Measurements from ENCODE around the gene IFNA14. TPM values are rescaled to one million over a fixed set of nuclear protein-coding genes. Genes with fewer than 3 reads are reported as not detected.

The IFNA14 gene
- total RNA-seq: not detected in 2 replicates

DNA sequence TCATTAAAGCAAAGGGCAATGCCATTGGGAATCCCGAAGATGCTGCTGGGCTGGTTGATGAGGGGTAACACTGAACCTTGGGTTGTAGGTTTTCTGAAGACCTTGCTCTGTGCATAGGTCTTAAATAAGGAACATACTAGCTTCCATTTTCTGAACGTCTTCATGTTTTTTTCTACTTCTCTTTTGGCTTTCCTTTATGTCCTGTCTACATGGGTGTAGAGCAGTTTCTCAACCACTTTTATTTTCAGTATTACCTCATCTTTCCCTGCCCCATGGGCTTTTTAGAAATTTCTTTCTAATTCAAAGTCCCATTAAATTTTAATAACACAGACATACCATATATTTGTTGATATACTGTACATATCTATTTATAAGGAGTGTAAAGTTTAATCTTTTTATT is at the start of gene IFNA14:
IFNA14 (minus strand) TSS at position 95 of the 400 bp plus-strand sequence; CDS start at position 25, 70 bp downstream.

DNA sequence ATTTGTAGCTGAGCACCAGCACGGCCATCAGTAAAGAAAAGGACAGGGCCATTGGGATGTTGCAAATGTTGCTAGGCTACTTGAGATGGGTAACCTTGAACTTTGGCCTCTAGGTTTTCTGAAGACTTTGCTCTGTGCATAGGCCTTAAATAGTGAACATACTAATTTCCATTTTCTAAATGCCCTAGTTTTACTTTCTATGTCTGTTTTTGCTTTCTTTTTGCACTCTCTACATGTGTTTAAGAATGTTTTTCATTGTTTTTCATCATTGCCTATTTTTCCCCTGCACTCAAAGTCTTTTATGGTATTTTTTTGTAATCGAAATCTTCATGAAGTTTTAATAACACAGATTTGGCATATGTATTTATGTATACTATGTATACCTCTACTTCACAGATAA is 11.7 kb downstream of the IFNA14 start, which contains the start of gene IFNA17:
IFNA17 (minus strand) TSS at position 101 of the 400 bp plus-strand sequence; CDS start at position 52, 49 bp downstream.

GRCh38 chr9:21217211-21217610 is 22.6 kb downstream of the IFNA14 start, which contains the start of gene IFNA16:
TSS of gene IFNA16 (minus strand) at chr9:21217311. CDS start at chr9:21217305, 6 bp downstream.

DNA sequence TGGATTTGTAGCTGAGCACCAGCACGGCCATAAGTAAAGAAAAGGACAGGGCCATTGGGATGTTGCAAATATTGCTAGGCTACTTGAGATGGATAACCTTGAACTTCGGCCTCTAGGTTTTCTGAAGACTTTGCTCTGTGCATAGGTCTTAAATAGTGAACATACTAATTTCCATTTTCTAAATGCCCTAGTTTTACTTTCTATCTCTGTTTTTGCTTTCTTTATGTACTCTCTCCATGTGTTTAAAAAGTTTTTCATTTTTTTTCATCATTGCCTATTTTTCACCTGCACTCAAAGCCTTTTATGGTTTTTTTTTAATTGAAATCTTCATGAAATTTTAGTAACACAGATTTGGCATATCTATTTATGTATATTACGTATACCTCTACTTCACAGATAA is 32.8 kb downstream of the IFNA14 start, which contains the start of gene IFNA10:
IFNA10 (minus strand) TSS at position 101 of the 400 bp plus-strand sequence; CDS start at position 55, 46 bp downstream.

DNA sequence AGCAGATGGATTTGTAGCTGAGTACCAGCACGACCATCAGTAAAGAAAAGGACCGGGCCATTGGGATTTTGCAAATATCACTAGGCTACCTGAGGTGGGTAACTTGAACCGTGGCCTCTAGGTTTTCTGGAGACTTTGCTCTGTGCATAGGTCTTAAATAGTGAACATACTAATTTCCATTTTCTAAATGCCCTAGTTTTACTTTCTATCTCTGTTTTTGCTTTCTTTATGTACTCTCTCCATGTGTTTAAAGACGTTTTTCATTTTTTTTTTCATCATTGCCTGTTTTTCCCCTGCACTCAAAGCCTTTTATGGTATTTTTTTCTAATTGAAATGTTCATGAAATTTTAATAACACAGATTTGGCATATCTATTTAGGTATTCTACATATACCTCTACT is 37.7 kb downstream of the IFNA14 start, which contains the start of gene IFNA7:
IFNA7 (minus strand) TSS at position 101 of the 400 bp plus-strand sequence; CDS start at position 61, 40 bp downstream.

Other genes with a start within 250 kb of the IFNA14 start
- gene HACD4, start 208.4 kb downstream of the IFNA14 start, total RNA-seq: 0.19 and 0.98 TPM in 2 replicates
- gene IFNB1, start 162.1 kb downstream of the IFNA14 start, total RNA-seq: not detected in 2 replicates
- not detected in 2 replicates for gene IFNW1, start 98.2 kb downstream of the IFNA14 start, total RNA-seq
- gene IFNA21, start 73.3 kb downstream of the IFNA14 start, total RNA-seq: not detected in 2 replicates
- gene IFNA4, start 52.4 kb downstream of the IFNA14 start, total RNA-seq: not detected in 2 replicates
- gene IFNA7, start 37.8 kb downstream of the IFNA14 start, total RNA-seq: not detected in 2 replicates
- gene IFNA10, start 32.9 kb downstream of the IFNA14 start, total RNA-seq: not detected in 2 replicates
- not detected in 2 replicates for gene IFNA16, start 22.7 kb downstream of the IFNA14 start, total RNA-seq
- gene IFNA17, start 11.8 kb downstream of the IFNA14 start, total RNA-seq: not detected in 2 replicates
- gene IFNA5, start 65.3 kb upstream of the IFNA14 start, total RNA-seq: not detected in 2 replicates
- 34.0 and 41.5 TPM in 2 replicates for gene KLHL9, start 95.4 kb upstream of the IFNA14 start, total RNA-seq
- not detected in 2 replicates for gene IFNA6, start 110.9 kb upstream of the IFNA14 start, total RNA-seq
- gene IFNA13, start 128.1 kb upstream of the IFNA14 start, total RNA-seq: not detected in 2 replicates
- not detected in 2 replicates for gene IFNA2, start 145.4 kb upstream of the IFNA14 start, total RNA-seq
- not detected in 2 replicates for gene IFNA8, start 169.1 kb upstream of the IFNA14 start, total RNA-seq
- gene IFNA1, start 200.4 kb upstream of the IFNA14 start, total RNA-seq: not detected in 2 replicates
- 0.86 and 1.6 TPM in 2 replicates for gene IFNE, start 242.3 kb upstream of the IFNA14 start, total RNA-seq